Aortic smooth muscle cell (primary cell): ENCODE results near the gene CDCA4. TPM values are rescaled to one million over a fixed set of nuclear protein-coding genes. Genes with fewer than 3 reads are reported as not detected.

Source experiments
- total RNA-seq: library from RNA; depleted of rRNA; stranded (reverse); fragments of >200 nt; gene quantifications from 2 replicates; pipeline ENCODE4 v1.2.3, GENCODE V29; 2014

CDCA4 gene
- total RNA-seq: 15.2 and 24.0 TPM in 2 replicates

DNA sequence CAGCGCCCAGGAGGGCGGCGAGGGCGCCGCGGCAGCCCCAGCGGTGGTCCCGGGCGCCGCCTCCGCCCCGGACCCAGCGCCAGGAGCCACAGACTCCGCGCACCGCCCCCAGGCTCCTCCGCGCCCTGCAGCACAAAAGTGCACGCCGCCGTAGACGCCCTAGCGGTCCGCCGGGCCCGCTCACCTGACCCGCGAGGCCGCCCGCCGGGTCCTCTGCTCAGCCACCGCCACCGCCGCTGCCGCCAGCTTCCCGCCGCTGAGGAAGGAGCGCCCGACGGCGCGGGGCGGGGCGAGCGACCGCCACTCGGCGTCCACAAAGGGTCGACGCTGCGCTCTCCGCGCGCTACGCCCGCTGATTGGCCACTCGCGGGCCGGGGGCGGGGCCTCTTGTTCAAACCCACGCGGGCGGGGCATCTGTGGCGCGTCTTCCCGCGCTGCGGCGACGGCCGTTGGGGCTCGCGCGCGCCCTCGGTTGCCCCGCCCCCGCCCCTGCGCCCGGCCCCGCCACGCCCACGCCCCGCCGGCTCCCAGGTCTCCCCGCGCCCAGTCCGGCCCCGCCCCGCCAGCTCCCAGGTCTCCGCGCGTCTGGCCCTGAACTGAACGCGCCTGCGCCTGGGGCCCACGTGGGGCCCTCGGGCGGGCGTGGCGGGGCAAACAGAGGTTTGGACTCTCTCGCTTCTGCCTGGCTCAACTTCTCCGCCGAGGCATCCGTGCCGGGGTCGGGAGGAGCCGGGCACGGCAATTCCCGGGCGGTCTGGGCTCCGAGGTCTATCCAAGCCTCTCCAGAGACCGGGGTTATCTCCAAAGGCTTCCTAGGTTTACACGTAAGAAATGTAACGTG is at the start of gene CDCA4:
Gene CDCA4 (minus strand): TSS at position 269 of the 841 bp plus-strand sequence. CDS start 9,154 bp downstream, outside the sequence.

DNA sequence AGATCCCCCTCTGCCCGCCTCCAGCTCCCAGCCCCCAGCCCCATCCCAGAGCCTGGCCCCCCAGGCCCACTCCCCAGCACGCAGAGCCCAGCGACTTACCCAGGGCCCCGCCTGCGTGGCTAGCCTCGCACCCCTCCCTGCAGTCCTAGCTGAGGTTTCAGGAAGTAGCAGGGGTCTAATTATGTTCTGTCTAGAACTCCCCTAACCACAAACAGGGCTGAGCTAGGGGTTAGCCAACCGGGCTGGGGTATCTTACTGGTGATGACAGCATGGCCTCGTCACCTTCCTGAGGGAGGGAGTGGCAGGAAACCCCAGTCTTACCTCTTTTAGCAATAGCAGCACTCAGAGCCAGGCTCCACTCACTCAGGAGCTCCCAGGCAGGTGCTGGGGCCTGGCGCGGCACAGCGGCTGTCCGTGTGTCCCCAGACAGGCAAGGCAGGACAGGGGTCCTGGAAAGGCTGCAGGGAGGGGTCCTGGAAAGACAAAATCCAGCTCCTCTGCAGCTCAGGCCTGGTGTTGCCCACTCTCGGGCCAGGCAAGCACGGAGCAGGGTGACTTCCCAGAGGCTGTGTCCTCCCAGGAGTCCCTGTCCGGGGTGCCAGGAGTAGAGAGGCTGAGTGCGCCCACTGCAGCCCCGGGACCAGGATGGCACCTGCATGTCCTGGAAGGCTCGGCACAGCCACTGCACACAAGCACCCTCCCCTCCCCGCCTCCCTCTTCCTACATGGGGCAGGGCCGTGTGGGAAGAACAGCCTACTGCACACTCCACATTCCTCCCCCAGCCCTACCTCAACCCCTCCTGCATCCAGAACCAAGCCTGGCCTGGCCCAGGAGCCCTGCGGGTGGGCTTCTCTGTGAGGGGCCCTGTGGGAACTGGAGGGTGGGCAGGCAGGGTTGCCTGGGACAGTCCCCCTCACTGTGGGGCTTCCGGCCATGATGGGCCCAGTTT is 44.7 kb upstream of the CDCA4 start, which contains the start of gene GPR132:
Gene GPR132 (minus strand): TSS at position 151 of the 949 bp plus-strand sequence. CDS start 10,010 bp downstream, outside the sequence.

DNA sequence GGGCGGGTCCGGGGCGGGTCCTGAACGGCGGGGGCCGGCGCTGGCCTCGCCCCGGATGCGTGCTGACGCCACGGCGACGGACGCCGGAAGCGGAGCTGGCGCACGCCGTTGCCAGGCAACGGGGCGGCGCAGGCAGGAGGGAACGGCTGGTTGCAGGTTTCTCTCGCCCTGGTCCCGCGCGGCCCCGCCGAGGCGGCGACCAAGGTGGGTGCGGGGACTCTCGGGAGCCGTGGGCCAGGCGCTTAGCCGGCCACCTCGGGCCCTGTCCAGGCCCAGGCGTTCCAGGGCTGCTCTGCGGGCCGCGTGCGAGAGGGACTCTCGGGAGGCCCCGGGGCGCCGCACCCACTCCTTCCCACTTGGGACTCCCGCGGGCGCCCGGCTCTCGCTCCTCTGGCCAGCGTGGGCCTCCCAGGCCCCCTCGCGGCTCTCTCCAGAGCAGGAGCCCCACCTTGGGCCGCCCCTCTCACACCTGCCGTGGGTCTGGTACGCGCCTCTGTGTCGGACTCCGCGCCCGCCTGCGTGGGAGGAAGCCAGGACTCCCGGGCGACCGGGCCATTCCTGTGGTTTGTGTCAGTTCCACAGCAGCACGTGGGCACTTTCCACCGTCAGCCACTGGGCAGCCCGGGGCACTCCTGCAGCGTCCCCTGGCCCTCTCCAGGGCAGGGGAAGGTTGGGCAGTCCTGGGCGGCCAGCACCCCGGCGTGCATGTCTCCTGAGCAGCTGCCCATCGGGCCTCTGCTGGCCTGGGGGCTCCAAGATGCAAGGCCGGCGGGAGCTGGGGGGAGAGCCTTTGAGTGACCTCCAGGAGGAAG is 35.0 kb downstream of the CDCA4 start, which contains the start of gene CLBA1:
Gene CLBA1 (plus strand): TSS at position 114 of the 812 bp plus-strand sequence. CDS start 644 bp downstream, at position 758.

DNA sequence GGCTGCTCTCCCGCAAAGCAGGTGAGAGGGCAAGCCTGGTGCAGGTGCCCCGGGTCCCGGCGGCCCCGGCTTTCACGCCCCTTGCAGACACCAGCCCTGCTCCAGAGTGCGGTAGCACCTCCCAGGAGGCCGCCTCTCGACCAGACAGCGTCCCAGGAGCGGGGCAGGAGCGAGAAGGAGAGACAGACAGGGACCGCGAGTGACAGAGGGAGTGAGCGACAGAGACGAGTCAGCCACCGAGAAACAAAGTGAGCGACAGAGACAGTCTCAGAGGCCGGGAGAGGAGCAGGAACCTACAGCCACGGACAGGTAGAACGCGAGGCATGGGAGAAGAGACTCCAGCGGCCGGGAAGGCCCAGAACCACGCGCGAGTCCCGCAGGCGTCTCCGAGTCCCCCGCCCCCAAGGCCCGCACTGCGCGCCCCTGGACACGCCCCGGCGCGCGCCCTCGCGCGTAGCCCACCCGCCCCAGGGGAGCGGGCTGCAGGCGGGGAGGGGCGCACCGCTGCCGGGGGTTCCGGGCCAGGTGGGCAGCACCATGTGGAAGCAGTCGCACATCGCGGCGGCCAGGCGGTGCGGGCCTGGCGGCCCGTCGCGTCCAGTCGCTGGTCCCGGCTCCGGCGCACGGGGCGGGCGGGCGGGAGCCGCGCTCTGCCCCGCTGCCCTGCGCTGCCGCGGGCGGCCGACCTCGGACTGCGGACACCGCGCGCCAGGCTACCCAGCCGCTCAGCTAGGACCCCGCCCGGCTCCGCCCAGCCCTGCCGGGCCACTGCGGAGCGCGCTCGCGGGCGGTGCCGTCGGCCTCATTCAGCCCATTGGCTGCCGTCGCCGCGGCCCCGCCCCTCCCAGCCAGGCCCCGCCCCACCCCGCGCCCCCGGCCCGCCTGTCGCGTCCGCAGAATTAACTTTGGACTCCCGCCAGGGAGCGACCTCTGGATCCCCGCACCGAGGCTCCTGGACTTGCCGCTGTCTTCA is 42.9 kb downstream of the CDCA4 start, which contains the start of gene AHNAK2:
Gene AHNAK2 (minus strand): TSS at position 694 of the 973 bp plus-strand sequence. CDS start 137 bp downstream, at position 557.

Other genes starting within 250 kb of the CDCA4 start
- gene AKT1, start 225.3 kb downstream of the CDCA4 start, total RNA-seq: 214 and 250 TPM in 2 replicates
- 2.9 and 3.6 TPM in 2 replicates for gene ZBTB42, start 220.0 kb downstream of the CDCA4 start, total RNA-seq
- gene CEP170B, start 155.8 kb downstream of the CDCA4 start, total RNA-seq: 12.1 and 14.9 TPM in 2 replicates
- 0.12 and 0.13 TPM in 2 replicates for gene PLD4, start 96.2 kb downstream of the CDCA4 start, total RNA-seq
- 36.7 and 56.5 TPM in 2 replicates for gene AHNAK2, start 42.7 kb downstream of the CDCA4 start, total RNA-seq
- gene CLBA1, start 35.3 kb downstream of the CDCA4 start, total RNA-seq: 8.8 and 11.1 TPM in 2 replicates
- not detected in 2 replicates for gene GPR132, start 44.3 kb upstream of the CDCA4 start, total RNA-seq
- 1.1 and 2.1 TPM in 2 replicates for gene JAG2, start 147.7 kb upstream of the CDCA4 start, total RNA-seq
- 10.3 and 16.1 TPM in 2 replicates for gene NUDT14, start 160.2 kb upstream of the CDCA4 start, total RNA-seq
- gene BTBD6, start 227.4 kb upstream of the CDCA4 start, total RNA-seq: 37.0 and 44.7 TPM in 2 replicates